ENCODE results near the gene CCSER1. TPM values are rescaled to one million over a fixed set of nuclear protein-coding genes. Genes with fewer than 3 reads are reported as not detected.

Gene CCSER1
- total and polyA plus RNA-seq, 10 donors: 1.3 to 30.4 (median 20.4) TPM

GRCh38 chr4:91279899-91280298, 1152.7 kb downstream of the CCSER1 start:
- 61 to 82% (median 74%) methylated on average over 2 of the region's 2 CpGs for WGBS, 5 donors
- Histone ChIP-seq H3K27ac (no peak overlapping the region), H3K36me3 (no peaks in the 10 kb centered on the region), H3K27me3 (replicated peaks in 1 of 7) (no peaks in the 10 kb centered on the region), H3K4me3 (no peak overlapping the region), H3K9me3 (peaks cover 0 to 35% (median 6%) of the 10 kb centered on the region in 8 donors), H3K4me1 (no peaks in the 10 kb centered on the region)
- no peak for DNase-seq
- TF ChIP-seq CTCF (IDR thresholded peaks at IDR 0.05 in 8 of 11, conservative IDR thresholded peaks at IDR 0.05 in 3 of 11): no peak
- no peak for TF ChIP-seq POLR2AphosphoS5 (IDR thresholded peaks at IDR 0.05)
- TF ChIP-seq POLR2A (IDR thresholded peaks at IDR 0.05): no peak
- intact Hi-C loops (cut with DNase I; ENCODE audit: low total_unique reads): no loop called here

- H3K9me3 ChIP-seq: peaks cover 0 to 28% (median 2%) of the 10 kb centered on the region in 8 donors
- H3K27ac ChIP-seq: no peak overlapping the region
- H3K36me3 ChIP-seq: no peaks in the 10 kb centered on the region
- intact Hi-C loops (cut with DNase I; ENCODE audit: low total_unique reads): no loop called here
- TF ChIP-seq POLR2A (IDR thresholded peaks at IDR 0.05): no peak
- TF ChIP-seq CTCF (IDR thresholded peaks at IDR 0.05 in 8 of 11, conservative IDR thresholded peaks at IDR 0.05 in 3 of 11): no peak
- no peak for TF ChIP-seq POLR2AphosphoS5 (IDR thresholded peaks at IDR 0.05)
- 51 to 70% (median 66%) methylated on average over 3 of the region's 3 CpGs for WGBS, 5 donors
- no peaks in the 10 kb centered on the region for H3K27me3 ChIP-seq (replicated peaks in 1 of 7)
- H3K4me3 ChIP-seq: no peak overlapping the region
- DNase-seq: no peak
- no peaks in the 10 kb centered on the region for H3K4me1 ChIP-seq
These were observed 1153.5 kb downstream of the CCSER1 start for GRCh38 chr4:91280551-91281290.

GRCh38 chr4:91282217-91282616, 1155.0 kb downstream of the CCSER1 start:
- Histone ChIP-seq H3K27ac (no peak overlapping the region), H3K9me3 (peaks cover 0 to 15% (median 2%) of the 10 kb centered on the region in 8 donors), H3K4me1 (no peaks in the 10 kb centered on the region), H3K4me3 (no peak overlapping the region), H3K27me3 (replicated peaks in 1 of 7) (no peaks in the 10 kb centered on the region), H3K36me3 (no peaks in the 10 kb centered on the region)
- DNase-seq: no peak
- intact Hi-C loops (cut with DNase I; ENCODE audit: low total_unique reads): no loop called here
- TF ChIP-seq CTCF (IDR thresholded peaks at IDR 0.05 in 8 of 11, conservative IDR thresholded peaks at IDR 0.05 in 3 of 11): no peak
- TF ChIP-seq POLR2AphosphoS5 (IDR thresholded peaks at IDR 0.05): no peak
- TF ChIP-seq POLR2A (IDR thresholded peaks at IDR 0.05): no peak
- 77 to 88% (median 82%) methylated on average over 3 of the region's 3 CpGs for WGBS, 5 donors

GRCh38 chr4:91283726-91284230, 1156.6 kb downstream of the CCSER1 start:
- TF ChIP-seq POLR2AphosphoS5 (IDR thresholded peaks at IDR 0.05) (no peak), CTCF (IDR thresholded peaks at IDR 0.05 in 8 of 11, conservative IDR thresholded peaks at IDR 0.05 in 3 of 11) (no peak), POLR2A (IDR thresholded peaks at IDR 0.05) (no peak)
- WGBS, 5 donors: 72 to 94% (median 85%) methylated on average over 1 of the region's 1 CpG
- intact Hi-C loops (cut with DNase I; ENCODE audit: low total_unique reads): no loop called here
- H3K4me3 ChIP-seq: no peak overlapping the region
- no peaks in the 10 kb centered on the region for H3K4me1 ChIP-seq
- no peaks in the 10 kb centered on the region for H3K27me3 ChIP-seq (replicated peaks in 1 of 7)
- no peak for DNase-seq
- H3K36me3 ChIP-seq: no peaks in the 10 kb centered on the region
- no peak overlapping the region for H3K27ac ChIP-seq
- peaks cover 0 to 15% (median 0%) of the 10 kb centered on the region in 8 donors for H3K9me3 ChIP-seq
